Measurements from ENCODE around the gene C6. TPM values are rescaled to one million over a fixed set of nuclear protein-coding genes. Genes with fewer than 3 reads are reported as not detected.

C6 gene
- polyA plus RNA-seq, 1 donor (not counting 4 experiments of a cell fraction or from before 2014, with no cell fraction given) = not detected

- H3K36me3 ChIP-seq (ENCODE audit: control insufficient read depth in 2 of 2, extremely low read depth in 1 of 2, insufficient read depth in 2 of 2, low read length in 2 of 2) = no peaks in the 10 kb centered on the region
- no peaks in the 10 kb centered on the region for H3K9me3 ChIP-seq (ENCODE audit: control insufficient read depth, low read depth, low read length)
- FAIRE-seq (no peak), DNase-seq (ENCODE audit: low read depth, low spot score) (no peak)
- no peak overlapping the region for H3K27ac ChIP-seq (ENCODE audit: control insufficient read depth, insufficient read depth, low read length)
- H3K27me3 ChIP-seq (ENCODE audit: control insufficient read depth, extremely low read depth, insufficient read depth, low read length) = no peaks in the 10 kb centered on the region
- dilution Hi-C loops (cut with MboI; ENCODE audit: extremely low pct_ligation_motif_present, low sequenced_read_pairs) = no loop called here
- H3K4me3 ChIP-seq (ENCODE audit: control insufficient read depth in 2 of 3, extremely low read depth in 1 of 3, insufficient read depth in 2 of 3, low read depth in 1 of 3, low read length in 3 of 3) = no peak overlapping the region
- H3K9me1 ChIP-seq (ENCODE audit: control insufficient read depth, extremely low read depth, insufficient read depth, low read length) = no peaks in the 10 kb centered on the region
- TF ChIP-seq CTCF (optimal IDR thresholded peaks at IDR 0.05 in 1 of 3, IDR thresholded peaks at IDR 0.05 in 1 of 3, conservative IDR thresholded peaks at IDR 0.05 in 1 of 3; ENCODE audit: extremely low read depth in 1 of 3, insufficient read depth in 2 of 3, low read length in 3 of 3) (no peak), EZH2 (IDR thresholded peaks at IDR 0.05; ENCODE audit: low read length) (no peak)
- no peak overlapping the region for H3K9ac ChIP-seq (ENCODE audit: control insufficient read depth, extremely low read depth, insufficient read depth, low read length)
- H3K4me2 ChIP-seq (ENCODE audit: control insufficient read depth, extremely low read depth, insufficient read depth, low read depth, low read length) = no peak overlapping the region
- no peaks in the 10 kb centered on the region for H4K20me1 ChIP-seq (ENCODE audit: control insufficient read depth, extremely low read depth, insufficient read depth, low read length)
- no peaks in the 10 kb centered on the region for H3K79me2 ChIP-seq (ENCODE audit: control insufficient read depth, insufficient read depth, low read length)
- H3K4me1 ChIP-seq (ENCODE audit: control insufficient read depth, extremely low read depth, insufficient read depth, low read length) = no peaks in the 10 kb centered on the region
- no peak overlapping the region for H2AFZ ChIP-seq (ENCODE audit: control insufficient read depth, low read length)
Measured at GRCh38 chr5:41203033-41203432, 10.3 kb downstream of the C6 start.

DNA sequence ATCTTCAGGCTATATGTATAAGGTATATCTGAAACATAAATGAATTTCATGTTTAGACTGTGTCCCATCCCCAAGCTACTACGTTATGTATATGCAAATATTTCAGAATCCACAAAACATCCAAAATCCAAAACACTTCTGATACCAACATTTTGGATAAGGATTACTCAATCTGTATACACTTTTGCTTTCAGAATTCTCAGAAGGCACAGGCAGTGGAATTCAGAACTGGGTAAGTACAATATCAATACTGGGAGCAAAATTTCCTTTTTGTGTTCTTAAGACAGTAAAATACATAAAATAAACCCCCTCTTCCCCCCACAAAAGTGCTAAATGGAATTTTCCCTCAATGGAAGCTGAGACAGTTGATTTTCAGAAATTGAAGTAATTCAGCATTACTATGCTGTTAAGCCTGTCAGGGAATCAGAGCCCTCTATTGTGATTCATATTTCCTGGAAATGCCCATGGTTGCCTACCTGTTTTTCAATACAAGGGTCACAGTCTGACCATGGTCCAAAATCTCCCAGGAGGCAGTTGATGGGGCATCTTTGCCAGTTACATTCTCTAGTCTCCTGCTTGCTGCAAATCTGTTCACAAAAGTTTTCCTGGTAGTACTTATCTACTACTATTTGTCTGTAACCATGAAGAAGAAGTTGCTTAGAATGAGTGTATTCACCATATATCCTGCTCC, 12.1 kb downstream of the C6 start:
- FAIRE-seq = no peak
- H3K4me1 ChIP-seq (ENCODE audit: control insufficient read depth, extremely low read depth, insufficient read depth, low read length) = no peaks in the 10 kb centered on the region
- TF ChIP-seq CTCF (optimal IDR thresholded peaks at IDR 0.05 in 1 of 3, IDR thresholded peaks at IDR 0.05 in 1 of 3, conservative IDR thresholded peaks at IDR 0.05 in 1 of 3; ENCODE audit: extremely low read depth in 1 of 3, insufficient read depth in 2 of 3, low read length in 3 of 3) (no peak), EZH2 (IDR thresholded peaks at IDR 0.05; ENCODE audit: low read length) (no peak)
- no peaks in the 10 kb centered on the region for H3K36me3 ChIP-seq (ENCODE audit: control insufficient read depth in 2 of 2, extremely low read depth in 1 of 2, insufficient read depth in 2 of 2, low read length in 2 of 2)
- H3K9me3 ChIP-seq (ENCODE audit: control insufficient read depth, low read depth, low read length) = no peaks in the 10 kb centered on the region
- no peak overlapping the region for H3K4me3 ChIP-seq (ENCODE audit: control insufficient read depth in 2 of 3, extremely low read depth in 1 of 3, insufficient read depth in 2 of 3, low read depth in 1 of 3, low read length in 3 of 3)
- dilution Hi-C loops (cut with MboI; ENCODE audit: extremely low pct_ligation_motif_present, low sequenced_read_pairs) = no loop called here
- H3K9ac ChIP-seq (ENCODE audit: control insufficient read depth, extremely low read depth, insufficient read depth, low read length) = no peak overlapping the region
- H3K79me2 ChIP-seq (ENCODE audit: control insufficient read depth, insufficient read depth, low read length) = no peaks in the 10 kb centered on the region
- no peaks in the 10 kb centered on the region for H4K20me1 ChIP-seq (ENCODE audit: control insufficient read depth, extremely low read depth, insufficient read depth, low read length)
- no peak overlapping the region for H3K27ac ChIP-seq (ENCODE audit: control insufficient read depth, insufficient read depth, low read length)
- no peaks in the 10 kb centered on the region for H3K9me1 ChIP-seq (ENCODE audit: control insufficient read depth, extremely low read depth, insufficient read depth, low read length)
- H3K4me2 ChIP-seq (ENCODE audit: control insufficient read depth, extremely low read depth, insufficient read depth, low read depth, low read length) = no peak overlapping the region
- H2AFZ ChIP-seq (ENCODE audit: control insufficient read depth, low read length) = no peak overlapping the region
- no peak for DNase-seq (ENCODE audit: low read depth, low spot score)
- H3K27me3 ChIP-seq (ENCODE audit: control insufficient read depth, extremely low read depth, insufficient read depth, low read length) = no peaks in the 10 kb centered on the region

Measured in keratinocyte (primary cell).